Neural cell (in vitro differentiated cells): Measurements from ENCODE around the gene DCDC1. TPM values are rescaled to one million over a fixed set of nuclear protein-coding genes. Genes with fewer than 3 reads are reported as not detected.

Experiments
- H2AFZ ChIP-seq: fragments of 200-600, 300-800 bp; sonication (generic), shearing (Covaris generic); 2 replicates; pipeline ENCODE4 v1.6.0; 2014; ENCODE audit warnings: low read depth, mild to moderate bottlenecking, antibody characterized with exemption, low read length, moderate library complexity
- H3F3A ChIP-seq: fragments of 200-600 bp; shearing (Covaris generic); 2 replicates; pipeline ENCODE4 v1.6.1; 2016; ENCODE audit warnings: mild to moderate bottlenecking, moderate library complexity, mixed read lengths, antibody characterized with exemption, low read length; ENCODE audit not compliant: insufficient read depth, poor library complexity, severe bottlenecking
- H3K27ac ChIP-seq: fragments of 200-600, 300-800 bp; sonication (generic), shearing (Covaris generic); 2 replicates; pipeline ENCODE4 v1.5.1; 2014; ENCODE audit warnings: mild to moderate bottlenecking, low read length, moderate library complexity
- H3K27me3 ChIP-seq: fragments of 300-800, 200-600 bp; sonication (generic), shearing (Covaris generic); 2 replicates; pipeline ENCODE4 v1.6.0; 2014; ENCODE audit warnings: mild to moderate bottlenecking, low read depth, low read length, moderate library complexity; ENCODE audit not compliant: insufficient read depth
- H3K36me3 ChIP-seq: fragments of 300-800, 200-600 bp; sonication (generic), shearing (Covaris generic); 2 replicates; pipeline ENCODE4 v1.5.1; 2014; ENCODE audit warnings: mild to moderate bottlenecking, antibody characterized with exemption, low read length, moderate library complexity; ENCODE audit not compliant: insufficient read depth
- H3K4me2 ChIP-seq: fragments of 300-800, 200-600 bp; sonication (generic), shearing (Covaris generic); 2 replicates; pipeline ENCODE4 v1.6.0; 2014; ENCODE audit warnings: mild to moderate bottlenecking, low read length
- H3K4me3 ChIP-seq: fragments of 300-800, 200-600 bp; sonication (generic), shearing (Covaris generic); 2 replicates; pipeline ENCODE4 v1.5.1; 2014; ENCODE audit warnings: mild to moderate bottlenecking, low read length, moderate library complexity
- H3K79me2 ChIP-seq: fragments of 200-600 bp; shearing (Covaris generic); replicated peaks from 2 replicates; pipeline ENCODE4 v1.6.0; 2014; ENCODE audit warnings: mild to moderate bottlenecking, low read length, moderate library complexity; ENCODE audit not compliant: insufficient read depth
- H3K9ac ChIP-seq: fragments of 300-800, 200-600 bp; sonication (generic), shearing (Covaris generic); 2 replicates; pipeline ENCODE4 v1.6.1; 2016; ENCODE audit warnings: mild to moderate bottlenecking, low read length, mixed read lengths
- H3K9me2 ChIP-seq: fragments of 200-600 bp; shearing (Covaris generic); 2 replicates; pipeline ENCODE4 v1.6.1; 2016; ENCODE audit warnings: mild to moderate bottlenecking, low read length, mixed read lengths; ENCODE audit not compliant: insufficient read depth
- H3K9me3 ChIP-seq: fragments of 200-600, 300-800 bp; sonication (generic), shearing (Covaris generic); 2 replicates; pipeline ENCODE4 v1.6.1; 2016; ENCODE audit warnings: mild to moderate bottlenecking, mixed run types, low read length, moderate library complexity, mixed read lengths
- H4K20me1 ChIP-seq: fragments of 200-600 bp; shearing (Covaris generic); 2 replicates; pipeline ENCODE4 v1.6.1; 2016; ENCODE audit warnings: mild to moderate bottlenecking, mixed run types; ENCODE audit not compliant: insufficient read depth
- EP300 ChIP-seq: fragments of 450-650 bp; conservative IDR thresholded peaks from 2 replicates; pipeline ENCODE4 v1.6.1; 2014; ENCODE audit warnings: antibody characterized with exemption, mild to moderate bottlenecking, moderate library complexity; ENCODE audit not compliant: poor library complexity, severe bottlenecking
- EZH2 ChIP-seq: fragments of 200-600, 300-800 bp; shearing (Covaris generic), sonication (generic); IDR thresholded peaks from 2 replicates; pipeline ENCODE4 v1.6.1; 2014; ENCODE audit warnings: antibody characterized with exemption, low read length, borderline replicate concordance, mild to moderate bottlenecking; ENCODE audit not compliant: insufficient read depth, poor library complexity, severe bottlenecking
- MXI1 ChIP-seq: fragments of 450-650 bp; conservative IDR thresholded peaks from 2 replicates; pipeline ENCODE4 v1.6.1; 2014; ENCODE audit warnings: antibody characterized with exemption, mild to moderate bottlenecking; ENCODE audit not compliant: poor library complexity, severe bottlenecking
- POLR2AphosphoS5 ChIP-seq: IDR thresholded peaks from 2 replicates; pipeline ENCODE4 v1.6.1; 2012
- RAD21 ChIP-seq: fragments of 450-650 bp; conservative IDR thresholded peaks from 2 replicates; pipeline ENCODE4 v1.6.1; 2014; ENCODE audit warnings: antibody characterized with exemption, mild to moderate bottlenecking, moderate library complexity
- SMC3 ChIP-seq: fragments of 450-650 bp; conservative IDR thresholded peaks from 2 replicates; pipeline ENCODE4 v1.6.1; 2014; ENCODE audit warnings: antibody characterized with exemption, mild to moderate bottlenecking, moderate library complexity; ENCODE audit not compliant: poor library complexity
- TAF1 ChIP-seq: IDR thresholded peaks from 2 replicates; pipeline ENCODE4 v1.6.1; 2012; ENCODE audit warnings: low read depth
- polyA plus RNA-seq: library from polyadenylated mRNA; depleted of rRNA; stranded (reverse); fragments of >200 nt; gene quantifications from 2 replicates; pipeline ENCODE4 v1.2.3, GENCODE V29; 2014
- TF ChIP-seq, protein P1 (sequence below): fragments of 450-650 bp; IDR thresholded peaks from 2 replicates; pipeline ENCODE4 v1.5.1; 2014; ENCODE audit warnings: antibody characterized with exemption, mild to moderate bottlenecking, moderate library complexity; ENCODE audit not compliant: poor library complexity, severe bottlenecking
- TF ChIP-seq, protein P2 (sequence below): IDR thresholded peaks from 2 replicates; pipeline ENCODE4 v1.6.1; 2012; ENCODE audit warnings: borderline replicate concordance

DCDC1 gene
- polyA plus RNA-seq, 1 donor from 2014 or later, result 5.0 TPM

DNA sequence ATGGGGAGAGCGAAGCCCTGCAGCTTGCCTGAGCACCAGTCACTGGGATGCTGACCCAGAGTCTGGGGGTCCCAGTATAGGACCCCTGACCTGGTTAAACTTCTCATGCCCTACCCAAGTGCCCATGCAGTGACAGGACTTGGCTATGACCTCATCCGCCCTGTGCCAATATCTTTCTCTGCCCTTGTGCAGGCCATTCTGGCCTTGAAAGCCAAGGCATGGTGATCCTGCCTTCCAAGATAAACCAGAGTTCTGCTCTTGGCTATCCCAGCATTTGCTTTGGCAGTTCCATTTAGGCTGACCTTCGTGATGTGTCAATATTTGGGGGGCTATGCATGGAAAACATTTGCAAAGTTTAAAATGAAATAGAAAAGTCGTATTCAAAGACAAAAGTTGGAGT, 542.6 kb downstream of the DCDC1 start:
- no peak overlapping the region for H3K4me2 ChIP-seq
- H3K79me2 ChIP-seq, result no peaks in the 10 kb centered on the region
- no peaks in the 10 kb centered on the region for H4K20me1 ChIP-seq
- H3K36me3 ChIP-seq, result no peaks in the 10 kb centered on the region
- no peaks in the 10 kb centered on the region for H3K27me3 ChIP-seq
- no peak overlapping the region for H2AFZ ChIP-seq
- H3F3A ChIP-seq, result no peaks in the 10 kb centered on the region
- no peak overlapping the region for H3K9ac ChIP-seq
- no peaks in the 10 kb centered on the region for H3K9me3 ChIP-seq
- TF ChIP-seq, protein P1, sequence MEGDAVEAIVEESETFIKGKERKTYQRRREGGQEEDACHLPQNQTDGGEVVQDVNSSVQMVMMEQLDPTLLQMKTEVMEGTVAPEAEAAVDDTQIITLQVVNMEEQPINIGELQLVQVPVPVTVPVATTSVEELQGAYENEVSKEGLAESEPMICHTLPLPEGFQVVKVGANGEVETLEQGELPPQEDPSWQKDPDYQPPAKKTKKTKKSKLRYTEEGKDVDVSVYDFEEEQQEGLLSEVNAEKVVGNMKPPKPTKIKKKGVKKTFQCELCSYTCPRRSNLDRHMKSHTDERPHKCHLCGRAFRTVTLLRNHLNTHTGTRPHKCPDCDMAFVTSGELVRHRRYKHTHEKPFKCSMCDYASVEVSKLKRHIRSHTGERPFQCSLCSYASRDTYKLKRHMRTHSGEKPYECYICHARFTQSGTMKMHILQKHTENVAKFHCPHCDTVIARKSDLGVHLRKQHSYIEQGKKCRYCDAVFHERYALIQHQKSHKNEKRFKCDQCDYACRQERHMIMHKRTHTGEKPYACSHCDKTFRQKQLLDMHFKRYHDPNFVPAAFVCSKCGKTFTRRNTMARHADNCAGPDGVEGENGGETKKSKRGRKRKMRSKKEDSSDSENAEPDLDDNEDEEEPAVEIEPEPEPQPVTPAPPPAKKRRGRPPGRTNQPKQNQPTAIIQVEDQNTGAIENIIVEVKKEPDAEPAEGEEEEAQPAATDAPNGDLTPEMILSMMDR, result no peak
- TF ChIP-seq, protein P2, sequence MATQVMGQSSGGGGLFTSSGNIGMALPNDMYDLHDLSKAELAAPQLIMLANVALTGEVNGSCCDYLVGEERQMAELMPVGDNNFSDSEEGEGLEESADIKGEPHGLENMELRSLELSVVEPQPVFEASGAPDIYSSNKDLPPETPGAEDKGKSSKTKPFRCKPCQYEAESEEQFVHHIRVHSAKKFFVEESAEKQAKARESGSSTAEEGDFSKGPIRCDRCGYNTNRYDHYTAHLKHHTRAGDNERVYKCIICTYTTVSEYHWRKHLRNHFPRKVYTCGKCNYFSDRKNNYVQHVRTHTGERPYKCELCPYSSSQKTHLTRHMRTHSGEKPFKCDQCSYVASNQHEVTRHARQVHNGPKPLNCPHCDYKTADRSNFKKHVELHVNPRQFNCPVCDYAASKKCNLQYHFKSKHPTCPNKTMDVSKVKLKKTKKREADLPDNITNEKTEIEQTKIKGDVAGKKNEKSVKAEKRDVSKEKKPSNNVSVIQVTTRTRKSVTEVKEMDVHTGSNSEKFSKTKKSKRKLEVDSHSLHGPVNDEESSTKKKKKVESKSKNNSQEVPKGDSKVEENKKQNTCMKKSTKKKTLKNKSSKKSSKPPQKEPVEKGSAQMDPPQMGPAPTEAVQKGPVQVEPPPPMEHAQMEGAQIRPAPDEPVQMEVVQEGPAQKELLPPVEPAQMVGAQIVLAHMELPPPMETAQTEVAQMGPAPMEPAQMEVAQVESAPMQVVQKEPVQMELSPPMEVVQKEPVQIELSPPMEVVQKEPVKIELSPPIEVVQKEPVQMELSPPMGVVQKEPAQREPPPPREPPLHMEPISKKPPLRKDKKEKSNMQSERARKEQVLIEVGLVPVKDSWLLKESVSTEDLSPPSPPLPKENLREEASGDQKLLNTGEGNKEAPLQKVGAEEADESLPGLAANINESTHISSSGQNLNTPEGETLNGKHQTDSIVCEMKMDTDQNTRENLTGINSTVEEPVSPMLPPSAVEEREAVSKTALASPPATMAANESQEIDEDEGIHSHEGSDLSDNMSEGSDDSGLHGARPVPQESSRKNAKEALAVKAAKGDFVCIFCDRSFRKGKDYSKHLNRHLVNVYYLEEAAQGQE, result no peak
- no peak for TF ChIP-seq EZH2
- TF ChIP-seq TAF1, result no peak
- TF ChIP-seq POLR2AphosphoS5, result no peak
- TF ChIP-seq SMC3, result no peak
- TF ChIP-seq MXI1, result no peak
- no peak overlapping the region for H3K27ac ChIP-seq
- H3K4me3 ChIP-seq, result no peak overlapping the region
- no peaks in the 10 kb centered on the region for H3K9me2 ChIP-seq

DNA sequence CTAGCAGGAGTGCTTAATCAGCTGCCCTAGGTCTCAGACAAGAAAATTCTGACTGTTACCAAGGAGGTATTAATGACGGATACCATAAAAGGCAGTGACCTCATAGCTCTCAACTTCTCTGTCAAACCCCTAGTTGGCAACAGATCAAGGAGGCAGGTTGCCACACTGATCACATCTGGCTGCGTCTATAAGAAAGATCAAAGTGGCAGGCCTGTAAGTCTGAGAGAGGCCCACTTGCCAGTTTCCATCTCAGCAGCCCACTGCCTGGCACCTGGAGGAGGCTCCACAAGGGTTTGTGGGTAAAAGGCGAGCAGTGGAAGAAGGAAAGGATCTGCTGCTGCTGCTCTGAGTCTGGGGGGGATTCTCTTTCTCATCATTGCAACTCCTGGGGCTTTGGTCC, 543.8 kb downstream of the DCDC1 start:
- Histone ChIP-seq H3K27ac (no peak overlapping the region), H2AFZ (no peak overlapping the region), H4K20me1 (no peaks in the 10 kb centered on the region), H3K79me2 (no peaks in the 10 kb centered on the region), H3K27me3 (no peaks in the 10 kb centered on the region), H3K4me3 (no peak overlapping the region), H3K9me2 (no peaks in the 10 kb centered on the region), H3K4me2 (no peak overlapping the region), H3F3A (no peaks in the 10 kb centered on the region), H3K9ac (no peak overlapping the region), H3K9me3 (no peaks in the 10 kb centered on the region), H3K36me3 (no peaks in the 10 kb centered on the region)
- TF ChIP-seq EZH2 (no peak), MXI1 (no peak), TAF1 (no peak), SMC3 (no peak), POLR2AphosphoS5 (no peak), RAD21 (no peak), EP300 (no peak)
- TF ChIP-seq, protein P1, result no peak
- TF ChIP-seq, protein P2, result no peak
